Progenitor cell of endocrine pancreas (in vitro differentiated cells): Measurements from ENCODE around the gene LCN6. TPM values are rescaled to one million over a fixed set of nuclear protein-coding genes. Genes with fewer than 3 reads are reported as not detected.

ENCODE experiments used
- DNase-seq: peaks from one replicate; pipeline ENCODE4 v3.0.0; 2021; ENCODE audit warnings: low spot score; ENCODE audit not compliant: unreplicated experiment
- H3K27ac Mint-ChIP-seq: 2 replicates; pipeline ENCODE4 v1.8.0; 2021; ENCODE audit warnings: mild to moderate bottlenecking, moderate library complexity, mixed read lengths
- H3K27me3 Mint-ChIP-seq: 2 replicates; pipeline ENCODE4 v1.8.0; 2021; ENCODE audit warnings: mixed read lengths
- H3K36me3 Mint-ChIP-seq: 2 replicates; pipeline ENCODE4 v1.8.0; 2022; ENCODE audit warnings: mixed read lengths; ENCODE audit not compliant: insufficient read depth
- H3K4me1 Mint-ChIP-seq: 2 replicates; pipeline ENCODE4 v1.8.0; 2021; ENCODE audit warnings: low read depth, mixed read lengths
- H3K4me3 Mint-ChIP-seq: 2 replicates; pipeline ENCODE4 v1.8.0; 2021; ENCODE audit warnings: low read depth, mild to moderate bottlenecking, moderate library complexity, mixed read lengths
- H3K9me3 Mint-ChIP-seq: 2 replicates; pipeline ENCODE4 v1.8.0; 2021; ENCODE audit warnings: low read depth, mixed read lengths
- CTCF ChIP-seq: fragments of 200-600 bp; sonication (generic); IDR thresholded peaks from one replicate; pipeline ENCODE4 v1.5.0; 2021; ENCODE audit warnings: antibody characterized with exemption, mild to moderate bottlenecking; ENCODE audit not compliant: unreplicated experiment
- total RNA-seq: library from RNA; stranded (reverse); gene quantifications from 2 replicates; pipeline ENCODE4 v1.2.1, GENCODE V29; 2021

LCN6 gene
- total RNA-seq, 1 donor from 2014 or later, result not detected

DNA sequence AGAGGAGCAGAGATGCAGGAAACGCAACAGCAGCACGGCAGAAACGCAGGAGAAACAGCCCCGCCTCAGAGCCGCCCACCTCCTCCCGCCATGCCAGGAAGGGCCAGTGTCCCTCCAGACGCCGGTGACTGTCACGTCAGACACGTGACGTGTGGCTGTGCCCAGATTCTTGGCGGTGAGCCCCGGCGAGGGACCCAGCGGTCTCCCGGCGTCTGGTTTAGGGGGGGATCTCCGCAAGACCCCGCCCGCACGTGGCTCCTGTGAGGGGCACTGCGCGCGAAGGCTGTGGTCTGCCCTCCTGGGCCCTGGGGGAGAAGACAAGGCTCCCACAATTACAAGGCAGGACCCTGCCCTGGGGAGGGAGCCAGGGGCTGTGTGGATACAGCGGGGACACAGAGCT is 12.1 kb upstream of the LCN6 start:
- Mint-ChIP-seq H3K36me3 (no peaks in the 10 kb centered on the region), H3K9me3 (no peaks in the 10 kb centered on the region), H3K27me3 (no peaks in the 10 kb centered on the region), H3K27ac (no peak overlapping the region), H3K4me3 (no peak overlapping the region), H3K4me1 (no peaks in the 10 kb centered on the region)
- DNase-seq, result no peak
- TF ChIP-seq CTCF, result no peak

DNA sequence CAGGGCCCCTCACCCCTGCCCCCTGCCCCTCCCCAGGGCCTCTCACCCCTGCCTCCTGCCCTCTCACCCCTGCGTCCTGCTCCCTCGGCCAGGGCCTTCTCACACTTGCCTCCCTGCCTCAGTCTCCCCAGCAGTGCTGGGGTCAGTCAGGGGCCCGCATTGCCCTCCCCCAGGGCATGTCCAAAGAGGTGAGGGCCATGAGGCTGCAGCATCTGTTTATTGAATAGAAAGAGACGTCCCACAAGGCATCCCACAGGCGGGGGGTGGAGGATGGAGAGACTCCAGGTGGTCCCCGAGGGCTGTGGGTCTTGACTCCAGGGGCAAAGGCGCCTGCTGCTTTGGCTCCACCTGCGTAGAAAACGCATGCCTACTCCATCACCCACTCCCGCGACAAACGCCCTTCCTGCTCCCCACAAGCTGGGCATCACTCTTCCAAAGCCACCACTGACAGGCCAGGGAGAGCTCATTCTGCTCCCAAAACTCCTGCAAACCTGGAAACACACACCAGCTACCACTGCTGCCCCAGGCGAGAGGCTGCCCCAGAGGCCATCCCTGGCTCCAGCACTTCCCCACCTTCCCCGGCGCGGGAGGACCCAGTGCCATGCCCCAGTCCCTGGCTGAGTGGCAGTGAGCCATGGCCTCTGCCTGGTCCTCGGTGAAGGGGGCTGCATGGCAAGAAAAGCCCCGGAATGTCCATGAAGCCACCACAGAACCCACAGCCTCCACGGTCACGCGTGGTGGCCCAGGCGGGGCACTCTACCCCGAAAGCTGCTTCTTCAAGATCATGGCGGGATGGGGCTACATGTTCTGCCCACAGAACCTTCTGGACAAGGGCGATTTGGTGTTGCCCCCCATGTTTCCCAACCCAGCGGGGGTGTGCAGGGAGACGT is 11.4 kb upstream of the LCN6 start:
- no peak for DNase-seq
- H3K4me3 Mint-ChIP-seq, result no peak overlapping the region
- no peak overlapping the region for H3K27ac Mint-ChIP-seq
- H3K36me3 Mint-ChIP-seq, result no peaks in the 10 kb centered on the region
- H3K4me1 Mint-ChIP-seq, result no peaks in the 10 kb centered on the region
- no peak for TF ChIP-seq CTCF
- no peaks in the 10 kb centered on the region for H3K27me3 Mint-ChIP-seq
- no peaks in the 10 kb centered on the region for H3K9me3 Mint-ChIP-seq

GRCh38 chr9:136759001-136759400 is 10.7 kb upstream of the LCN6 start:
- Mint-ChIP-seq H3K9me3 (no peaks in the 10 kb centered on the region), H3K4me3 (no peak overlapping the region)
- no peak for DNase-seq

GRCh38 chr9:136757751-136758140 is 9.4 kb upstream of the LCN6 start:
- Mint-ChIP-seq H3K4me3 (no peak overlapping the region), H3K9me3 (peaks cover under 1% of the 10 kb centered on the region), H3K4me1 (no peaks in the 10 kb centered on the region), H3K27me3 (peaks cover under 1% of the 10 kb centered on the region), H3K36me3 (no peaks in the 10 kb centered on the region), H3K27ac (no peak overlapping the region)
- DNase-seq, result no peak
- TF ChIP-seq CTCF, result no peak

More at GRCh38 chr9:136759001-136759400, 10.7 kb upstream of the LCN6 start:
- Mint-ChIP-seq H3K4me1 (no peaks in the 10 kb centered on the region), H3K27me3 (no peaks in the 10 kb centered on the region), H3K27ac (no peak overlapping the region), H3K36me3 (no peaks in the 10 kb centered on the region)
- no peak for TF ChIP-seq CTCF

DNA sequence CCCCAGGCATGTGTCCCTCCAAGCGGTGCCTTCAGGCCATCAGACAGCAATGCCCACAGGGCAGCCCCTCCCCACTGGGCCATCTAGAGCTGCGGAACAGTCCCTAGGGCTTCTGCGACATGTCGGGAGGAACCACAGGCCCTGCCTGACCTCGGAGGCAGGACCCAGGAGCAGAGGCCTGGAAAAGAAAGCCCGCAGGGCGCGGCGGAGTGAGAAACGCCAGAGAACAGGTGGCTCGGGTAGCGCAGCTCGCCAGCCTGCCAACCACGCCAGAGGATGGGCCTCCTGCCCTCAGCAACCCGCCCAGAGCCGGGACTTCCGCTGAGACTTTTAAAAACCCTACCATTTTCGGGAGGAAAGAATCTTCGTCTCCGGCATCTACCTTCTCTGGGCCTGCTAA is 9.0 kb upstream of the LCN6 start:
- Mint-ChIP-seq H3K9me3 (peaks cover 5% of the 10 kb centered on the region), H3K4me3 (no peak overlapping the region), H3K36me3 (no peaks in the 10 kb centered on the region), H3K27me3 (peaks cover 5% of the 10 kb centered on the region), H3K27ac (no peak overlapping the region), H3K4me1 (no peaks in the 10 kb centered on the region)
- no peak for DNase-seq
- TF ChIP-seq CTCF, result no peak
